Stomach (tissue), 4 donors: ENCODE data around the gene SLC5A11.

ENCODE experiments used
- CTCF ChIP-seq, 7 experiments: fragments of 450-650 bp in 4 of 7; fragments of 200-600 bp in 3 of 7; sonication (generic) in 3 of 7; IDR thresholded peaks; one replicate each; pipeline ENCODE4 v1.5.1; 2016 to 2019; ENCODE audit warnings: antibody characterized with exemption in 7 of 7, control low read depth in 2 of 7, mild to moderate bottlenecking in 1 of 7
- EP300 ChIP-seq: sonication (generic); formaldehyde crosslinking; IDR thresholded peaks from one replicate; pipeline ENCODE4 v1.6.1; 2017; ENCODE audit warnings: antibody characterized with exemption
- POLR2A ChIP-seq, 4 donors: fragments of 450-650 bp; IDR thresholded peaks; one replicate each; pipeline ENCODE4 v1.6.1; 2016; ENCODE audit warnings: antibody characterized with exemption in 4 of 4, control low read depth in 2 of 4, mild to moderate bottlenecking in 1 of 4, moderate library complexity in 1 of 4

GRCh38 chr16:24846548-24847357, 990 bp downstream of the SLC5A11 start:
- TF ChIP-seq POLR2A (IDR thresholded peaks at IDR 0.05) (no peak), CTCF (IDR thresholded peaks at IDR 0.05) (no peak), EP300 (no peak)
